ENCODE data around the gene ANKRD31.
"Not testable (repeated sequence)": the region's sequence is repeated elsewhere in the genome, so short reads cannot be mapped to it uniquely, and the experiment has no call there.

DNA sequence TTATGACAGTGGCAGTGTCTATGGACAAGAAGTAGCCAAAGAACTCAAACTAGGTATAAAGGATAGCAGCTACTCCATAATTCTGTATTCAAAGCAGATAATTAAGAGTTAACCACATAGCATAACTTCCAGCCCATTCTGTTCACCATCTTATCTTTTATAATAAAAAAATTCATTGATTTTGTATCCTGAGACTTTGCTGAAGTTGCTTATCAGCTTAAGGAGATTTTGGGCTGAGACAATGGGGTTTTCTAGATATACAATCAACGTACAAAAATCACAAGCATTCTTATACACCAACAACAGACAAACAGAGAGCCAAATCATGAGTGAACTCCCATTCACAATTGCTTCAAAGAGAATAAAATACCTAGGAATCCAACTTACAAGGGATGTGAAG lies 122.4 kb downstream of the ANKRD31 start:
- not testable (repeated sequence) for TF ChIP-seq CTCF, POLR2AphosphoS5, POLR2A (IDR thresholded peaks at IDR 0.05)

All from prostate gland (tissue), 2 donors.